ENCODE measurements around the gene NPAS3.

The NPAS3 gene

DNA sequence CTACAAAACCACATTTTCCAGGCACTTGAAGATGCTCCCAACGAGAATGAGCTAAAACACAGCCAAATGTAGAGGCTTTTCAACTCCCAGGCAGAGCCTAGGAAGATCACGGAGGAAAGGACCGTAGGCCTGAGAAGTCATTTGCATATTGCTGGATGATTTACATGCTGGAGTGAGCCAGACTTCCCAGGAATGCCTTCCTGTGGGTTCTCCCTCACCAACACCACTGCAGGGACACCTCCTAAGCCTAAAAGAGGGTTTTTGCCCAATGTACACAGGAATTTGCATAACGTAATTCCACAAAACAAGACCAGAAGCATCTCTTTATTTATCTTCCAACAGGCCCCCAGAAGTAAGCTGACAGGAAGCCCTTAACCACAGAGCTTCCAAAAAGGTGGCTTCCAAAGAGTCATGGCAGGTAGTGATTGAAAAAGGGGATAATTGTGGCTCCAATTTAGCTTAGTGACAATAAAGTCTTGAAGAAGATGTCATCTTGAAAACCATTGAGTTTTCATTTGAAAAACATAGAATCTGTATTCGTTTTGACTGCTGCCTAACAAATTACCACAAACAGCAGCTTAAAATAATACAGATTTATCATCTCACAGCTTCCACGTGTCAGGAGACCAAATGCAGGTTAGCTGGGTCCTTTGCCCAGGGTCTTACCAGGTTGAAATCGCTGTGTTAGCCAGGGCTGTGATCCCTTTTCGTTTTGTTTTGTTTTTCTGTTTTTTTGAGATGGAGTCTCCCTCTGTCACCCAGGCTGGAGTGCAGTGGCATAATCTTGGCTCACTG is 896.0 kb downstream of the NPAS3 start:
- Histone ChIP-seq H3K4me3 (ENCODE audit: severe bottlenecking) (no peak overlapping the region), H3K36me3 (ENCODE audit: low read depth) (no peaks in the 10 kb centered on the region), H3K27me3 (ENCODE audit: insufficient read depth, poor library complexity, severe bottlenecking) (no peaks in the 10 kb centered on the region), H3K27ac (ENCODE audit: poor library complexity, severe bottlenecking) (no peak overlapping the region), H3K4me1 (ENCODE audit: insufficient read depth, poor library complexity, severe bottlenecking) (no peaks in the 10 kb centered on the region), H3K9me3 (ENCODE audit: severe bottlenecking) (no peaks in the 10 kb centered on the region)
- TF ChIP-seq, protein P1, sequence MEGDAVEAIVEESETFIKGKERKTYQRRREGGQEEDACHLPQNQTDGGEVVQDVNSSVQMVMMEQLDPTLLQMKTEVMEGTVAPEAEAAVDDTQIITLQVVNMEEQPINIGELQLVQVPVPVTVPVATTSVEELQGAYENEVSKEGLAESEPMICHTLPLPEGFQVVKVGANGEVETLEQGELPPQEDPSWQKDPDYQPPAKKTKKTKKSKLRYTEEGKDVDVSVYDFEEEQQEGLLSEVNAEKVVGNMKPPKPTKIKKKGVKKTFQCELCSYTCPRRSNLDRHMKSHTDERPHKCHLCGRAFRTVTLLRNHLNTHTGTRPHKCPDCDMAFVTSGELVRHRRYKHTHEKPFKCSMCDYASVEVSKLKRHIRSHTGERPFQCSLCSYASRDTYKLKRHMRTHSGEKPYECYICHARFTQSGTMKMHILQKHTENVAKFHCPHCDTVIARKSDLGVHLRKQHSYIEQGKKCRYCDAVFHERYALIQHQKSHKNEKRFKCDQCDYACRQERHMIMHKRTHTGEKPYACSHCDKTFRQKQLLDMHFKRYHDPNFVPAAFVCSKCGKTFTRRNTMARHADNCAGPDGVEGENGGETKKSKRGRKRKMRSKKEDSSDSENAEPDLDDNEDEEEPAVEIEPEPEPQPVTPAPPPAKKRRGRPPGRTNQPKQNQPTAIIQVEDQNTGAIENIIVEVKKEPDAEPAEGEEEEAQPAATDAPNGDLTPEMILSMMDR (IDR thresholded peaks at IDR 0.05; ENCODE audit: poor library complexity, severe bottlenecking) = no peak
- DNase-seq (ENCODE audit: low spot score) (no peak), ATAC-seq (ENCODE audit: low read depth) (no peak)

DNA sequence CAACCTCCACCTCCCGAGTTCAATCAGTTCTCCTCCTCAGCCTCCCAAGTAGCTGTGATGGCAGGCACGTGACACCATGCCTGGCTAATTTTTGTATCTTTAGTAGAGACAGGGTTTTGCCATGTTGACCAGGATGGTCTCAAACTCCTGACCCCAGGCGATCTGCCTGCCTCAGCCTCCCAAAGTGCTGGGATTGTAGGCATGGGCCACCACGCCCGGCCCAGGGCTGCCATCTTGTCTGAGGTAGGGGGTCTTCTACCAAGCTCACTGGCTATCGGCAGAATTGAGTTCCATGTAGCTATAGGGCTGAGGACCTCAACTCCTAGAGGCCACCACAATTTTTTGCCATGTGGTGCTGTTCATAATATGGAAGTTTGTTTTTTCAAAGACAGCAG is 896.6 kb downstream of the NPAS3 start:
- no peak overlapping the region for H3K4me3 ChIP-seq (ENCODE audit: severe bottlenecking)
- H3K27ac ChIP-seq (ENCODE audit: poor library complexity, severe bottlenecking) = no peak overlapping the region
- no peaks in the 10 kb centered on the region for H3K9me3 ChIP-seq (ENCODE audit: severe bottlenecking)
- H3K27me3 ChIP-seq (ENCODE audit: insufficient read depth, poor library complexity, severe bottlenecking) = no peaks in the 10 kb centered on the region
- ATAC-seq (ENCODE audit: low read depth) = no peak
- H3K4me1 ChIP-seq (ENCODE audit: insufficient read depth, poor library complexity, severe bottlenecking) = no peaks in the 10 kb centered on the region
- no peaks in the 10 kb centered on the region for H3K36me3 ChIP-seq (ENCODE audit: low read depth)
- DNase-seq (ENCODE audit: low spot score) = no peak
- TF ChIP-seq, protein P1 (IDR thresholded peaks at IDR 0.05; ENCODE audit: poor library complexity, severe bottlenecking) = no peak

GRCh38 chr14:33835677-33836076 is 897.0 kb downstream of the NPAS3 start:
- TF ChIP-seq, protein P1 (IDR thresholded peaks at IDR 0.05; ENCODE audit: poor library complexity, severe bottlenecking) = no peak
- ATAC-seq (ENCODE audit: low read depth) = no peak
- Histone ChIP-seq H3K4me3 (ENCODE audit: severe bottlenecking) (no peak overlapping the region), H3K27ac (ENCODE audit: poor library complexity, severe bottlenecking) (no peak overlapping the region), H3K36me3 (ENCODE audit: low read depth) (no peaks in the 10 kb centered on the region), H3K27me3 (ENCODE audit: insufficient read depth, poor library complexity, severe bottlenecking) (no peaks in the 10 kb centered on the region), H3K4me1 (ENCODE audit: insufficient read depth, poor library complexity, severe bottlenecking) (no peaks in the 10 kb centered on the region), H3K9me3 (ENCODE audit: severe bottlenecking) (no peaks in the 10 kb centered on the region)
- DNase-seq (ENCODE audit: low spot score) = no peak

DNA sequence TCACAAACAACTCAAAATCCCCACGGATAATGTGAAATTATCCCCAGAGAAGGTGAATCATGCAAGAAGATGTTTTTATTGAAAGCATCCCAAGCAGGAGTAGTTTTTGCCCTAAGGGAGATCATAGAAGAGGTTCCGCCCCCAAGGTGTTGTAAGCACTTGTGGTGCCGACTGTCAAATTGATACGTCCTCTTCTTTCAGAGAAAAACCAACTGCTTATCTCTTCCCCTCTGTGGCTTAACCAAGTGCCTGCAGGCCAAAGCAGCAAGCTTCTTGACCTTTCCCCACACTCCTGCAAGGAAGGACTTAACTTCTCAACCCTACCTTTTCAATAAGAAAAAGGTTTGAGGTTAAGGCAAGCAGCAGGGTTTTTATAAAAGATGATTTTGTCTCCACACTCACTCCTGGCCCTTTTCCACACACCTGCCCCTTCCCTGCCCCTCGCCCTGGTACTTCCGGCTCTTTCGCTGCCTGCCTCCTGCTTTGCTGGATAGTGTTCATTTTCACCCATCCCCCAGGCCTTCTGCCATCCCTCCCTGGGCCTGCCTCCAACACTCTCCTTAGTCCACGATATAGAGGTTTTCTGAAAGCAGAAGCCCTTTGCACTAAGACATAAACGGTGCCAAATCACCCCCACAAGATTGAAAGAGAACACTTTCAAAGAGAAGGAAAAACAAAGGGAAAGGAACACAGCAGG is 897.7 kb downstream of the NPAS3 start:
- Histone ChIP-seq H3K4me3 (ENCODE audit: severe bottlenecking) (no peak overlapping the region), H3K9me3 (ENCODE audit: severe bottlenecking) (no peaks in the 10 kb centered on the region), H3K4me1 (ENCODE audit: insufficient read depth, poor library complexity, severe bottlenecking) (peaks cover under 1% of the 10 kb centered on the region), H3K36me3 (ENCODE audit: low read depth) (no peaks in the 10 kb centered on the region), H3K27me3 (ENCODE audit: insufficient read depth, poor library complexity, severe bottlenecking) (no peaks in the 10 kb centered on the region), H3K27ac (ENCODE audit: poor library complexity, severe bottlenecking) (no peak overlapping the region)
- ATAC-seq (ENCODE audit: low read depth) (no peak), DNase-seq (ENCODE audit: low spot score) (no peak)
- TF ChIP-seq, protein P1 (IDR thresholded peaks at IDR 0.05; ENCODE audit: poor library complexity, severe bottlenecking) = no peak
